Hematopoietic multipotent progenitor cell treated with erythropoietin and hydrocortisone succinate and interleukin-3 and kit ligand, for 8 days (in vitro differentiated cells): ENCODE results near the gene ZNF438.

ENCODE experiments used
- DNase-seq: peaks from one replicate; pipeline ENCODE4 v3.0.0-alpha.2; 2015

ZNF438 gene

GRCh38 chr10:30840395-30841050 lies 191.1 kb downstream of the ZNF438 start:
- peak; percentile 16 for DNase-seq

- DNase-seq: no peak
Measured at GRCh38 chr10:30839652-30840051, 192.0 kb downstream of the ZNF438 start.

- DNase-seq: no peak
Measured at GRCh38 chr10:30836406-30836805, 195.3 kb downstream of the ZNF438 start.

GRCh38 chr10:30835146-30835545 lies 196.5 kb downstream of the ZNF438 start:
- no peak for DNase-seq

GRCh38 chr10:30834651-30835050 lies 197.0 kb downstream of the ZNF438 start:
- no peak for DNase-seq

GRCh38 chr10:30834153-30834552 lies 197.5 kb downstream of the ZNF438 start:
- DNase-seq: no peak

- DNase-seq: peak; percentile 36
Measured at GRCh38 chr10:30833628-30833970, 198.1 kb downstream of the ZNF438 start.

GRCh38 chr10:30832749-30833627 lies 198.7 kb downstream of the ZNF438 start:
- no peak for DNase-seq

- no peak for DNase-seq
Measured at GRCh38 chr10:30832001-30832748, 199.5 kb downstream of the ZNF438 start.

GRCh38 chr10:30831426-30831825 lies 200.2 kb downstream of the ZNF438 start:
- no peak for DNase-seq

GRCh38 chr10:30830315-30831230 lies 201.1 kb downstream of the ZNF438 start:
- peak; percentile 36 for DNase-seq

GRCh38 chr10:30829901-30830300 lies 201.8 kb downstream of the ZNF438 start:
- DNase-seq: peak; percentile 62

- peak; percentile 99 for DNase-seq
Measured at GRCh38 chr10:30828680-30829079, 203.0 kb downstream of the ZNF438 start.

GRCh38 chr10:30828164-30828563 lies 203.5 kb downstream of the ZNF438 start:
- DNase-seq: no peak

GRCh38 chr10:30827531-30828120 lies 204.0 kb downstream of the ZNF438 start:
- no peak for DNase-seq

- DNase-seq: no peak
Measured at GRCh38 chr10:30826679-30827078, 205.0 kb downstream of the ZNF438 start.

GRCh38 chr10:30825495-30825894 lies 206.2 kb downstream of the ZNF438 start:
- no peak for DNase-seq

GRCh38 chr10:30825022-30825421 lies 206.6 kb downstream of the ZNF438 start:
- DNase-seq: no peak

- DNase-seq: no peak
Measured at GRCh38 chr10:30823651-30824050, 208.0 kb downstream of the ZNF438 start.

- DNase-seq: no peak
Measured at GRCh38 chr10:30822693-30823465, 208.8 kb downstream of the ZNF438 start.

- DNase-seq: peak; percentile 20
Measured at GRCh38 chr10:30821994-30822692, 209.5 kb downstream of the ZNF438 start.
